Astrocyte (in vitro differentiated cells and primary cell): ENCODE results near the gene GUCY2D.

ENCODE experiments used
- CTCF ChIP-seq: IDR thresholded peaks from 2 replicates; pipeline ENCODE4 v1.5.1; 2011; ENCODE audit warnings: low read depth, mild to moderate bottlenecking, inconsistent platforms, low read length, moderate library complexity; ENCODE audit not compliant: insufficient read depth
- EZH2 ChIP-seq: IDR thresholded peaks from 2 replicates; pipeline ENCODE4 v1.6.1; 2012; ENCODE audit warnings: mild to moderate bottlenecking, low read length, inconsistent platforms; ENCODE audit not compliant: insufficient read depth

GRCh38 chr17:8025176-8025911 is 22.9 kb downstream of the GUCY2D start:
- no peak for TF ChIP-seq CTCF
- no peak for TF ChIP-seq EZH2
